Ishikawa (cell line): ENCODE data around the gene DUSP16.

ENCODE experiments used
- CEBPB ChIP-seq: IDR thresholded peaks from 2 replicates; pipeline ENCODE4 v1.6.1; 2012
- CREB1 ChIP-seq: IDR thresholded peaks from 2 replicates; pipeline ENCODE4 v1.6.1; 2012; ENCODE audit warnings: low read depth
- EGR1 ChIP-seq: IDR thresholded peaks from 2 replicates; pipeline ENCODE4 v1.6.1; 2012
- EP300 ChIP-seq: IDR thresholded peaks from 2 replicates; pipeline ENCODE4 v1.6.1; 2012; ENCODE audit warnings: borderline replicate concordance
- NFIC ChIP-seq: IDR thresholded peaks from 2 replicates; pipeline ENCODE4 v1.6.1; 2012
- RAD21 ChIP-seq: IDR thresholded peaks from 2 replicates; pipeline ENCODE4 v1.6.1; 2012; ENCODE audit warnings: low read depth
- REST ChIP-seq: IDR thresholded peaks from 2 replicates; pipeline ENCODE4 v1.6.1; 2012; ENCODE audit warnings: low read depth, mild to moderate bottlenecking
- TAF1 ChIP-seq: IDR thresholded peaks from 2 replicates; pipeline ENCODE4 v1.6.1; 2012; ENCODE audit warnings: low read depth, mild to moderate bottlenecking
- TCF12 ChIP-seq: IDR thresholded peaks from 2 replicates; pipeline ENCODE4 v1.6.1; 2012; ENCODE audit warnings: low read depth
- TEAD4 ChIP-seq: IDR thresholded peaks from 2 replicates; pipeline ENCODE4 v1.6.1; 2012
- YY1 ChIP-seq: IDR thresholded peaks from 2 replicates; pipeline ENCODE4 v1.6.1; 2012; ENCODE audit warnings: low read depth
- ZBTB7A ChIP-seq: IDR thresholded peaks from 2 replicates; pipeline ENCODE4 v1.6.1; 2012; ENCODE audit warnings: low read depth
- TF ChIP-seq, protein P1 (sequence below): IDR thresholded peaks from 2 replicates; pipeline ENCODE4 v1.6.1; 2012
- TF ChIP-seq, protein P2 (sequence below): IDR thresholded peaks from 2 replicates; pipeline ENCODE4 v1.6.1; 2012

- TF ChIP-seq EP300 (no peak), RAD21 (no peak), CEBPB (no peak), YY1 (no peak), TAF1 (no peak), CREB1 (no peak), TCF12 (no peak), REST (no peak), TEAD4 (no peak), NFIC (no peak), EGR1 (no peak), ZBTB7A (no peak)
- TF ChIP-seq, protein P1, sequence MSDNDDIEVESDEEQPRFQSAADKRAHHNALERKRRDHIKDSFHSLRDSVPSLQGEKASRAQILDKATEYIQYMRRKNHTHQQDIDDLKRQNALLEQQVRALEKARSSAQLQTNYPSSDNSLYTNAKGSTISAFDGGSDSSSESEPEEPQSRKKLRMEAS = no peak
- TF ChIP-seq, protein P2, sequence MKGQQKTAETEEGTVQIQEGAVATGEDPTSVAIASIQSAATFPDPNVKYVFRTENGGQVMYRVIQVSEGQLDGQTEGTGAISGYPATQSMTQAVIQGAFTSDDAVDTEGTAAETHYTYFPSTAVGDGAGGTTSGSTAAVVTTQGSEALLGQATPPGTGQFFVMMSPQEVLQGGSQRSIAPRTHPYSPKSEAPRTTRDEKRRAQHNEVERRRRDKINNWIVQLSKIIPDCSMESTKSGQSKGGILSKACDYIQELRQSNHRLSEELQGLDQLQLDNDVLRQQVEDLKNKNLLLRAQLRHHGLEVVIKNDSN = no peak
Observed at GRCh38 chr12:12488296-12488695, 74.4 kb downstream of the DUSP16 start.
